ENCODE measurements around the gene PCK2. TPM values are rescaled to one million over a fixed set of nuclear protein-coding genes. Genes with fewer than 3 reads are reported as not detected.

Gene PCK2
- total RNA-seq, 1 experiment from 2014 or later: 48.9 TPM

GRCh38 chr14:24096545-24097181 is 2.6 kb downstream of the PCK2 start:
- Histone ChIP-seq H3K27me3 (ENCODE audit: insufficient read depth, low read length) (no peaks in the 10 kb centered on the region), H3K9ac (ENCODE audit: extremely low read depth, insufficient read length, low read length) (no peak overlapping the region), H3K14ac (ENCODE audit: insufficient read depth, low read length) (no peak overlapping the region), H3K23me2 (ENCODE audit: insufficient read length, low read depth, low read length, poor library complexity, severe bottlenecking) (peaks cover 6% of the 10 kb centered on the region), H3K4me1 (ENCODE audit: insufficient read depth, low read length) (no peaks in the 10 kb centered on the region; the same call in 1 of the 2 replicates), H2BK5ac (ENCODE audit: insufficient read length, low read length) (no peak overlapping the region), H3K4ac (ENCODE audit: low read depth, low read length) (no peak overlapping the region), H3K4me2 (ENCODE audit: insufficient read depth, insufficient read length, low read length) (no peak overlapping the region), H3K9me3 (ENCODE audit: control insufficient read depth, low read depth, low read length) (no peaks in the 10 kb centered on the region), H3K56ac (ENCODE audit: insufficient read length, low read depth, low read length) (no peak overlapping the region), H2AK5ac (ENCODE audit: insufficient read length, low read length) (no peak overlapping the region), H3K23ac (ENCODE audit: insufficient read length, low read depth, low read length) (peak overlapping the region; percentile 72), H3K18ac (ENCODE audit: insufficient read length, low read depth, low read length) (no peak overlapping the region), H3K79me1 (ENCODE audit: insufficient read depth, low read depth, low read length, poor library complexity, severe bottlenecking) (no peaks in the 10 kb centered on the region), H2BK20ac (ENCODE audit: low read depth, low read length, poor library complexity, severe bottlenecking) (no peak overlapping the region), H2BK120ac (ENCODE audit: low read depth, low read length, poor library complexity, severe bottlenecking) (no peak overlapping the region), H3T11ph (ENCODE audit: low read length) (no peak overlapping the region), H4K8ac (replicated peaks; ENCODE audit: insufficient read length, low read depth, low read length) (no peak overlapping the region), H3K79me2 (ENCODE audit: insufficient read depth, low read length) (no peaks in the 10 kb centered on the region; the same call in 1 of the 2 replicates), H3K27ac (ENCODE audit: insufficient read length, low read depth, low read length) (no peak overlapping the region), H2AFZ (ENCODE audit: low read length) (no peak overlapping the region), H4K91ac (ENCODE audit: insufficient read length, low read depth, low read length) (no peak overlapping the region), H4K5ac (ENCODE audit: insufficient read length, low read depth, low read length) (no peak overlapping the region), H4K20me1 (ENCODE audit: control insufficient read depth, insufficient read depth, insufficient read length) (no peaks in the 10 kb centered on the region), H2BK15ac (ENCODE audit: low read depth, low read length) (no peak overlapping the region), H2BK12ac (ENCODE audit: insufficient read length, low read depth, low read length) (peak overlapping the region; percentile 42)
- WGBS (ENCODE audit: extremely low coverage, insufficient read length, low lambda C conversion rate): no CpG with 5 or more reads among the region's 8 CpGs
- Mint-ChIP-seq H3K27ac (peak overlapping the region in 1 of 3 experiments; percentile 78; a peak in 1 of 7 replicates), H3K27me3 (ENCODE audit: low read depth) (peaks cover 4% of the 10 kb centered on the region), H3K4me1 (peaks cover 19 to 29% of the 10 kb centered on the region in 2 experiments), H3K36me3 (ENCODE audit: insufficient read depth in 1 of 3, low read depth in 3 of 3) (peaks cover 42 to 58% (median 47%) of the 10 kb centered on the region in 3 experiments), H3K9me3 (peaks cover 0 to 2% of the 10 kb centered on the region in 2 experiments; a peak in 3 of 5 replicates), H3K4me3 (peak overlapping the region in 1 of 2 experiments; percentile 45; a peak in 2 of 5 replicates)
- DNase-seq: no peak
- no peak for TF ChIP-seq CTCF (conservative IDR thresholded peaks at IDR 0.05)

All from H9 (cell line).